HepG2 (cell line): ENCODE measurements around the gene NFATC2. TPM values are rescaled to one million over a fixed set of nuclear protein-coding genes. Genes with fewer than 3 reads are reported as not detected.

Experiments
- ADNP ChIP-seq: sonication (generic); formaldehyde crosslinking; IDR thresholded peaks from 2 replicates; pipeline ENCODE4 v1.4.0; 2020; ENCODE audit warnings: missing genetic modification reagents
- CENPBD1 ChIP-seq: sonication (generic); formaldehyde crosslinking; IDR thresholded peaks from 2 replicates; pipeline ENCODE4 v1.8.0; 2022; ENCODE audit warnings: missing genetic modification reagents, low read depth, mild to moderate bottlenecking, borderline replicate concordance
- GMEB1 ChIP-seq: sonication (generic); formaldehyde crosslinking; IDR thresholded peaks from 2 replicates; pipeline ENCODE4 v1.5.1; 2020; ENCODE audit warnings: missing genetic modification reagents, mild to moderate bottlenecking, borderline replicate concordance
- KDM1A ChIP-seq: IDR thresholded peaks from 2 replicates; pipeline ENCODE4 v1.6.1; 2016; ENCODE audit warnings: missing compliant biosample characterization
- KMT2B ChIP-seq: IDR thresholded peaks from 2 replicates; pipeline ENCODE4 v1.6.1; 2016; ENCODE audit warnings: missing genetic modification reagents, missing compliant biosample characterization
- MAFG ChIP-seq: sonication (generic); formaldehyde crosslinking; IDR thresholded peaks from 2 replicates; pipeline ENCODE4 v1.5.1; 2020; ENCODE audit warnings: mild to moderate bottlenecking, missing genetic modification reagents
- NCOA1 ChIP-seq: sonication (generic); formaldehyde crosslinking; IDR thresholded peaks from 2 replicates; pipeline ENCODE4 v1.9.0; 2021; ENCODE audit warnings: missing genetic modification reagents
- NR1H2 ChIP-seq: sonication (generic); formaldehyde crosslinking; IDR thresholded peaks from 2 replicates; pipeline ENCODE4 v1.8.1; 2022; ENCODE audit warnings: low read depth, missing genetic modification reagents, borderline replicate concordance
- POGK ChIP-seq: sonication (generic); formaldehyde crosslinking; conservative IDR thresholded peaks from 2 replicates; pipeline ENCODE4 v1.8.0; 2022; ENCODE audit warnings: mild to moderate bottlenecking, moderate library complexity, missing genetic modification reagents
- POLR2AphosphoS5 ChIP-seq: IDR thresholded peaks from 2 replicates; pipeline ENCODE4 v1.6.1; 2012; ENCODE audit warnings: low read depth, low read length
- PRPF4 ChIP-seq: fragments of 200-400 bp; formaldehyde crosslinking; IDR thresholded peaks from 2 replicates; pipeline ENCODE4 v1.6.1; 2016; ENCODE audit warnings: low read length, low read depth; ENCODE audit not compliant: poor library complexity, severe bottlenecking
- RXRA ChIP-seq: sonication (generic); formaldehyde crosslinking; IDR thresholded peaks from 2 replicates; pipeline ENCODE4 v1.5.1; 2020; ENCODE audit warnings: missing genetic modification reagents
- SNAPC2 ChIP-seq: sonication (generic); formaldehyde crosslinking; IDR thresholded peaks from 2 replicates; pipeline ENCODE4 v1.8.1; 2022; ENCODE audit warnings: mild to moderate bottlenecking, missing genetic modification reagents
- TARDBP ChIP-seq: sonication (generic); formaldehyde crosslinking; IDR thresholded peaks from 2 replicates; pipeline ENCODE4 v1.8.0; 2022; ENCODE audit warnings: mild to moderate bottlenecking, missing genetic modification reagents
- ZBTB26 ChIP-seq: IDR thresholded peaks from 2 replicates; pipeline ENCODE4 v1.6.1; 2016; ENCODE audit warnings: missing compliant biosample characterization, missing genetic modification reagents, borderline replicate concordance
- ZBTB44 ChIP-seq: sonication (generic); formaldehyde crosslinking; IDR thresholded peaks from 2 replicates; pipeline ENCODE4 v1.4.0; 2020; ENCODE audit warnings: missing genetic modification reagents
- ZFYVE20 ChIP-seq: sonication (generic); formaldehyde crosslinking; IDR thresholded peaks from 2 replicates; pipeline ENCODE4 v1.8.0; 2023; ENCODE audit warnings: low read depth, mild to moderate bottlenecking, moderate library complexity, missing genetic modification reagents, borderline replicate concordance
- ZNF138 ChIP-seq: sonication (generic); formaldehyde crosslinking; IDR thresholded peaks from 2 replicates; pipeline ENCODE4 v1.5.0; 2020; ENCODE audit warnings: mild to moderate bottlenecking, low read depth, missing genetic modification reagents
- ZNF326 ChIP-seq: sonication (generic); formaldehyde crosslinking; IDR thresholded peaks from 2 replicates; pipeline ENCODE4 v1.4.0; 2020; ENCODE audit warnings: missing genetic modification reagents, borderline replicate concordance
- ZNF441 ChIP-seq: sonication (generic); formaldehyde crosslinking; IDR thresholded peaks from 2 replicates; pipeline ENCODE4 v1.7.0; 2021; ENCODE audit warnings: missing genetic modification reagents, borderline replicate concordance
- ZNF567 ChIP-seq: sonication (generic); formaldehyde crosslinking; IDR thresholded peaks from 2 replicates; pipeline ENCODE4 v1.8.1; 2023; ENCODE audit warnings: mild to moderate bottlenecking, missing genetic modification reagents, borderline replicate concordance
- ZNF614 ChIP-seq: IDR thresholded peaks from 2 replicates; pipeline ENCODE4 v1.6.1; 2018; ENCODE audit warnings: missing biosample characterization, missing genetic modification reagents, inconsistent platforms, borderline replicate concordance
- ZNF768 ChIP-seq: sonication (generic); formaldehyde crosslinking; IDR thresholded peaks from 2 replicates; pipeline ENCODE4 v1.4.0; 2020; ENCODE audit warnings: missing genetic modification reagents
- polyA plus RNA-seq, 8 experiments: library from polyadenylated mRNA; depleted of rRNA in 3 of 8; stranded (reverse) in 7 of 8; unstranded in 1 of 8; fragments of >200 nt; fragmentation: Illumina TruSeq in 4 of 8; extraction: Trizol in 4 of 8; gene quantifications; 2 replicates each; pipeline versions ENCODE4 v1.2.1 to v1.2.3, GENCODE V29; 2011 to 2016; ENCODE audit warnings: low read depth in 4 of 8, missing spikeins in 1 of 8, mixed read lengths in 1 of 8; ENCODE audit not compliant: insufficient read depth in 1 of 8
- total RNA-seq, 5 experiments: library from RNA; depleted of rRNA; stranded (reverse); fragments of >200 nt; fragmentation: Illumina TruSeq; extraction: Trizol; gene quantifications; 2 replicates each; pipeline ENCODE4 v1.2.3, GENCODE V29; 2016; ENCODE audit warnings: low read depth in 1 of 5

The NFATC2 gene
- total and polyA plus RNA-seq, 2 of the 13 experiments (the other 11 are each of a cell fraction or from before 2014, with no cell fraction given) = 1.9 to 3.3 TPM

- TF ChIP-seq ZBTB44 (no peak), RXRA (CRISPR knock-in tag) (no peak), ZBTB26 (CRISPR knock-in tag) (no peak), ZNF768 (CRISPR knock-in tag) (peak; percentile 55; the same call in 1 of the 2 replicates), ZNF441 (CRISPR knock-in tag) (no peak; the same call in 1 of the 2 replicates), ZFYVE20 (CRISPR knock-in tag) (0 out of 2 replicates have a peak, but pooled peaks have one; percentile 62), NCOA1 (CRISPR knock-in tag) (no peak), ZNF567 (CRISPR knock-in tag) (no peak; the same call in 1 of the 2 replicates), ZNF326 (CRISPR knock-in tag) (no peak), PRPF4 (no peak), GMEB1 (CRISPR knock-in tag) (no peak), ZNF138 (0 out of 2 replicates have a peak, but pooled peaks have one; percentile 67), TARDBP (no peak), MAFG (CRISPR knock-in tag) (no peak), POLR2AphosphoS5 (no peak), ZNF614 (CRISPR knock-in tag) (no peak), SNAPC2 (CRISPR knock-in tag) (no peak), KMT2B (CRISPR knock-in tag) (no peak), POGK (CRISPR knock-in tag) (0 out of 2 replicates have a peak, but pooled peaks have one; percentile 42), ADNP (no peak), KDM1A (CRISPR knock-in tag) (no peak), CENPBD1 (no peak), NR1H2 (CRISPR knock-in tag) (no peak)
Observed at GRCh38 chr20:51562332-51563173, 20.0 kb upstream of the NFATC2 start (continued).
